Stomach (tissue), 4 donors: ENCODE data around the gene MSI2.

ENCODE experiments used
- EP300 ChIP-seq: sonication (generic); formaldehyde crosslinking; IDR thresholded peaks from one replicate; pipeline ENCODE4 v1.6.1; 2017; ENCODE audit warnings: antibody characterized with exemption
- POLR2A ChIP-seq, 4 donors: fragments of 450-650 bp; IDR thresholded peaks; one replicate each; pipeline ENCODE4 v1.6.1; 2016; ENCODE audit warnings: antibody characterized with exemption in 4 of 4, control low read depth in 2 of 4, mild to moderate bottlenecking in 1 of 4, moderate library complexity in 1 of 4
- POLR2AphosphoS5 ChIP-seq, 3 donors: sonication (generic); formaldehyde crosslinking; IDR thresholded peaks; one replicate each; pipeline ENCODE4 v1.6.1; 2016; ENCODE audit warnings: antibody characterized with exemption in 3 of 3
- TF ChIP-seq, protein P1 (sequence below), 7 experiments: fragments of 450-650 bp in 4 of 7; fragments of 200-600 bp in 3 of 7; sonication (generic) in 3 of 7; IDR thresholded peaks; one replicate each; pipeline ENCODE4 v1.5.1; 2016 to 2019; ENCODE audit warnings: antibody characterized with exemption in 7 of 7, control low read depth in 2 of 7, mild to moderate bottlenecking in 1 of 7

DNA sequence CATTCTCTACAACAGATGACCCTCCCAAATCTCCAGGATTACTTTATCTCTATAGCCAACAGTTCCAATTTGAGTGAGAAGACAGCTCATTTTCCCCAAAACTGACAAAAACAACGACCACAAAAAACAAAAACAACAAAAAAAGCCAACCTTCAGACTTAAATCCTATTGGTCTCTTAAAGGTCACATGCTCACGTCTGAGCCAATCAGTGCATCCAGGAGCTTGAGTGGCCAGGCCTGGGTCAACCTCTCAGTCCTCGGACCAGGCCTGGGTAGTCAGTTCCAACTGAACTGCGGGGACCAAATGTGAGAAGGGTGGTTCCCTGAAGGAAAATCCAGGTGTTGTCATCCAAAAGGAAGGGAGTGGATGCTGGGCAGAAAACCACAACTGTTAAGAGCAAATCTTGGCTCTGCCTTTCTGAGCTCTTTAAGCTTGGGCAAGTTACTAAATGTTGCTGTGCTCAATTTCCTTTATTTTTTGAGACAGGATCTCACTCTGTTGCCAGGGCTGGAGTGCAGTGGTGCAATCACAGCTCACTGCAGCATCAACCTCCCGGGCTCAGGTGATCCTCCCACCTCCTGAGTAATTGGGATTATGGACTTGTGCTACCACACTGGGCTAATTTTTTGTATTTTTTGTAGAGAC is 43.0 kb upstream of the MSI2 start:
- TF ChIP-seq, protein P1, sequence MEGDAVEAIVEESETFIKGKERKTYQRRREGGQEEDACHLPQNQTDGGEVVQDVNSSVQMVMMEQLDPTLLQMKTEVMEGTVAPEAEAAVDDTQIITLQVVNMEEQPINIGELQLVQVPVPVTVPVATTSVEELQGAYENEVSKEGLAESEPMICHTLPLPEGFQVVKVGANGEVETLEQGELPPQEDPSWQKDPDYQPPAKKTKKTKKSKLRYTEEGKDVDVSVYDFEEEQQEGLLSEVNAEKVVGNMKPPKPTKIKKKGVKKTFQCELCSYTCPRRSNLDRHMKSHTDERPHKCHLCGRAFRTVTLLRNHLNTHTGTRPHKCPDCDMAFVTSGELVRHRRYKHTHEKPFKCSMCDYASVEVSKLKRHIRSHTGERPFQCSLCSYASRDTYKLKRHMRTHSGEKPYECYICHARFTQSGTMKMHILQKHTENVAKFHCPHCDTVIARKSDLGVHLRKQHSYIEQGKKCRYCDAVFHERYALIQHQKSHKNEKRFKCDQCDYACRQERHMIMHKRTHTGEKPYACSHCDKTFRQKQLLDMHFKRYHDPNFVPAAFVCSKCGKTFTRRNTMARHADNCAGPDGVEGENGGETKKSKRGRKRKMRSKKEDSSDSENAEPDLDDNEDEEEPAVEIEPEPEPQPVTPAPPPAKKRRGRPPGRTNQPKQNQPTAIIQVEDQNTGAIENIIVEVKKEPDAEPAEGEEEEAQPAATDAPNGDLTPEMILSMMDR (IDR thresholded peaks at IDR 0.05): no peak
- TF ChIP-seq EP300: no peak
- no peak for TF ChIP-seq POLR2A (IDR thresholded peaks at IDR 0.05)
- no peak for TF ChIP-seq POLR2AphosphoS5 (IDR thresholded peaks at IDR 0.05)
